BE2C (cell line): ENCODE data around the gene ST8SIA4.

Experiments
- DNase-seq: peaks from one replicate; pipeline ENCODE4 v3.0.0-alpha.2; 2020
- H3K27me3 ChIP-seq: fragments of 250-450 bp; sonication (Bioruptor Pico); 2 replicates; pipeline ENCODE4 v1.5.1; 2020; ENCODE audit warnings: mild to moderate bottlenecking
- H3K36me3 ChIP-seq: fragments of 250-450 bp; sonication (Bioruptor Pico); 2 replicates; pipeline ENCODE4 v1.5.1; 2020; ENCODE audit warnings: mild to moderate bottlenecking
- H3K4me1 ChIP-seq: fragments of 250-450 bp; sonication (Bioruptor Pico); 2 replicates; pipeline ENCODE4 v1.5.1; 2020
- H3K4me3 ChIP-seq: 2 replicates; pipeline ENCODE4 v1.5.1; 2011; ENCODE audit warnings: low read depth, low read length
- H3K9me3 ChIP-seq: fragments of 250-450 bp; sonication (Bioruptor Pico); 2 replicates; pipeline ENCODE4 v1.5.1; 2020
- TF ChIP-seq, protein P1 (sequence below): IDR thresholded peaks from 2 replicates; pipeline ENCODE4 v1.5.1; 2012; ENCODE audit warnings: mild to moderate bottlenecking, low read depth, low read length

The ST8SIA4 gene

GRCh38 chr5:100860407-100860806 lies 42.7 kb downstream of the ST8SIA4 start:
- Histone ChIP-seq H3K4me1 (peaks cover under 1% of the 10 kb centered on the region; the same call in 1 of the 2 replicates), H3K4me3 (no peak overlapping the region), H3K9me3 (no peaks in the 10 kb centered on the region), H3K27me3 (no peaks in the 10 kb centered on the region), H3K36me3 (no peaks in the 10 kb centered on the region)
- TF ChIP-seq, protein P1, sequence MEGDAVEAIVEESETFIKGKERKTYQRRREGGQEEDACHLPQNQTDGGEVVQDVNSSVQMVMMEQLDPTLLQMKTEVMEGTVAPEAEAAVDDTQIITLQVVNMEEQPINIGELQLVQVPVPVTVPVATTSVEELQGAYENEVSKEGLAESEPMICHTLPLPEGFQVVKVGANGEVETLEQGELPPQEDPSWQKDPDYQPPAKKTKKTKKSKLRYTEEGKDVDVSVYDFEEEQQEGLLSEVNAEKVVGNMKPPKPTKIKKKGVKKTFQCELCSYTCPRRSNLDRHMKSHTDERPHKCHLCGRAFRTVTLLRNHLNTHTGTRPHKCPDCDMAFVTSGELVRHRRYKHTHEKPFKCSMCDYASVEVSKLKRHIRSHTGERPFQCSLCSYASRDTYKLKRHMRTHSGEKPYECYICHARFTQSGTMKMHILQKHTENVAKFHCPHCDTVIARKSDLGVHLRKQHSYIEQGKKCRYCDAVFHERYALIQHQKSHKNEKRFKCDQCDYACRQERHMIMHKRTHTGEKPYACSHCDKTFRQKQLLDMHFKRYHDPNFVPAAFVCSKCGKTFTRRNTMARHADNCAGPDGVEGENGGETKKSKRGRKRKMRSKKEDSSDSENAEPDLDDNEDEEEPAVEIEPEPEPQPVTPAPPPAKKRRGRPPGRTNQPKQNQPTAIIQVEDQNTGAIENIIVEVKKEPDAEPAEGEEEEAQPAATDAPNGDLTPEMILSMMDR: no peak
- no peak for DNase-seq

GRCh38 chr5:100858987-100859545 lies 44.0 kb downstream of the ST8SIA4 start:
- Histone ChIP-seq H3K4me3 (no peak overlapping the region), H3K4me1 (peaks cover 13% of the 10 kb centered on the region), H3K36me3 (no peaks in the 10 kb centered on the region), H3K9me3 (no peaks in the 10 kb centered on the region), H3K27me3 (no peaks in the 10 kb centered on the region)
- DNase-seq: no peak
- TF ChIP-seq, protein P1: no peak

GRCh38 chr5:100856462-100856861 lies 46.6 kb downstream of the ST8SIA4 start:
- Histone ChIP-seq H3K36me3 (no peaks in the 10 kb centered on the region), H3K4me1 (peaks cover 13% of the 10 kb centered on the region), H3K9me3 (no peaks in the 10 kb centered on the region), H3K4me3 (no peak overlapping the region), H3K27me3 (no peaks in the 10 kb centered on the region)
- no peak for DNase-seq
- TF ChIP-seq, protein P1: no peak

DNA sequence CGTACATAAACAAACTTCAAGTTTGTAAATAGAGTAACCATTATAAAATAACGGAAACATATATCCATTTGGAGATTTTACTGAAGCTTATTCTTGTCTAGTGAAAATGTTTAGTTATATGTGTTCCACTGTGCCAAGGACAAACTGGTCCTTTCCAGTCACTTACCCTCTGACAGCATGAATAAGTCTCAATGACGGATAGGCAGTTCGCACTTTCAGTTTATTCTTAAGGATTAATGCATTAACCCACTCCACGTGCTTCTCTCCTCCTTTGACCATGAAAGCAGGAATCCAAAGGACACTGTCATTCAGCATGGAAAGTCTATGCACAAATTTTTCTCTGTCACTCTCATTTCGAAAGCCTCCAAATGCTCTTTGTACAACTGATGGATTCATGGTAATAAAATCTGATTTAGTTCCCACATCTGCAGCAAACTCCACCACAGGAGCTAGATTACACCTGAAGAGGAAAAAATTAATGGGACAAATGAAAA lies 47.1 kb downstream of the ST8SIA4 start:
- TF ChIP-seq, protein P1: no peak
- no peaks in the 10 kb centered on the region for H3K9me3 ChIP-seq
- no peaks in the 10 kb centered on the region for H3K27me3 ChIP-seq
- DNase-seq: no peak
- peaks cover 13% of the 10 kb centered on the region for H3K4me1 ChIP-seq
- no peaks in the 10 kb centered on the region for H3K36me3 ChIP-seq
- H3K4me3 ChIP-seq: no peak overlapping the region

DNA sequence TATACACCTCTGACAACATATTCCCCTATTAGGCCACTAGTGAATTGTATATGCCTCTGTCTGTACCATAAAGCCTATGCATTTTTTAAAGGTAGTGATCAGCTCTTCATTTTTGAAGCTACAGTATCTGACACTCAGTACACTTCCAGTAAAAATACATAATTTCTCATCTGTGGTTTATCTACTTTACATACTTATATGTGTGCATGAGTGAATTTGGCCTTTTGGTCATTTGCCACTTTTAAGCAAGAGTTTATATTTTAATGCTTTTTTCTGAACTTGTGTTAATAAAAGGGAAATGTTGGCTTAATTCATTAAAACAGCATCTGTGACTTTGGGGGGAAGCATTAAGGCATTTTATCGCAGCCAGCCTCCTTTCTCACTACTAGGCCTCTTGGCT lies 47.8 kb downstream of the ST8SIA4 start:
- H3K27me3 ChIP-seq: no peaks in the 10 kb centered on the region
- TF ChIP-seq, protein P1: no peak
- DNase-seq: no peak
- no peaks in the 10 kb centered on the region for H3K36me3 ChIP-seq
- no peaks in the 10 kb centered on the region for H3K9me3 ChIP-seq
- H3K4me1 ChIP-seq: peaks cover 13% of the 10 kb centered on the region
- no peak overlapping the region for H3K4me3 ChIP-seq

DNA sequence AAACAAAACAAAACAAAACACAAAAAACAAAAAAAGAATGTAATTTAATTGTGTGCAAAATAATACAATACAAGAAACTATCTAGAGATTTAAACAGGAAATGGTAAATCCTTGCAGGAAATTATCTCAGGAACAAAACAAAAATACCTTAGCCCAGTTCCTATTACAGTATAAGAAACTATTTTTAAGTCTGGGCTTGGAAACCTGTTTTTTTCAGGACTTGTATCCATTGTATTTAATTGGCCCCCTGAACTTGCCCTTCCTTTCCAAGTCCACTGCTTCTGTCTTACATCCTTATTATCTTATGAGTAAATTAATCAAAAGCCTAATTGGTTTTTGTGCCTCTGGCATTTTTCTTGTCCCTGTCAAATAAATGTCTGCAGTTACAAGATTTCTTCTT lies 48.5 kb downstream of the ST8SIA4 start:
- TF ChIP-seq, protein P1: no peak
- H3K4me3 ChIP-seq: no peak overlapping the region

More for the DNA sequence above, 48.5 kb downstream of the ST8SIA4 start:
- Histone ChIP-seq H3K9me3 (no peaks in the 10 kb centered on the region), H3K36me3 (no peaks in the 10 kb centered on the region), H3K4me1 (peaks cover 13% of the 10 kb centered on the region), H3K27me3 (no peaks in the 10 kb centered on the region)
- peak; percentile 7 for DNase-seq
